ENCODE measurements around the gene ADGRL3.

GRCh38 chr4:61440321-61440720 lies 240.2 kb downstream of the ADGRL3 start:
- TF ChIP-seq EP300 (IDR thresholded peaks at IDR 0.05) (no peak), CTCF (IDR thresholded peaks at IDR 0.05) (no peak), POLR2AphosphoS5 (IDR thresholded peaks at IDR 0.05) (no peak)

Data from suprapubic skin (tissue), 4 donors.